Mucosa of descending colon (tissue), 3 donors: Measurements from ENCODE around the gene BANK1. TPM values are rescaled to one million over a fixed set of nuclear protein-coding genes. Genes with fewer than 3 reads are reported as not detected.

Source experiments
- ATAC-seq: fragments of 200-7000 bp; cut with Tn5 transposase; one replicate; pipeline ENCODE4 v1.9.1; 2020; ENCODE audit warnings: mild to moderate bottlenecking, moderate library complexity
- DNase-seq, 3 donors: peaks; one replicate each; pipeline ENCODE4 v3.0.0-alpha.2; 2020
- H3K36me3 ChIP-seq: fragments of 200-600 bp; one replicate; pipeline ENCODE4 v1.8.0; 2021; ENCODE audit warnings: low read depth, mild to moderate bottlenecking
- H3K4me1 ChIP-seq: fragments of 200-600 bp; one replicate; pipeline ENCODE4 v1.8.0; 2021; ENCODE audit warnings: low read depth, mild to moderate bottlenecking
- H3K4me3 ChIP-seq: fragments of 200-600 bp; one replicate; pipeline ENCODE4 v1.8.0; 2021; ENCODE audit warnings: mild to moderate bottlenecking
- H3K9me3 ChIP-seq: fragments of 200-600 bp; one replicate; pipeline ENCODE4 v1.8.0; 2021; ENCODE audit warnings: mild to moderate bottlenecking
- intact Hi-C, 2 donors: fragments of 100-400 bp; cut with DNase I in 1 of 2; cut with micrococcal nuclease in 1 of 2; formaldehyde crosslinking; loops; one replicate each; pipeline versions ENCODE4 v1.11.0 to v1.11.1; 2022; cut with DNase I, micrococcal nuclease
- total RNA-seq, 3 donors: library from RNA; stranded (reverse); fragmentation: NEBNext Ultra II Directional in 2 of 3; extraction: Animal tissue kit (Norgen Biotek cat#: 25700) in 2 of 3; gene quantifications; one replicate each; pipeline versions ENCODE4 v1.2.1 to v1.2.4, GENCODE V29; 2021 to 2023
- TF ChIP-seq, protein P1 (sequence below): fragments of 200-600 bp; IDR thresholded peaks from one replicate; pipeline ENCODE4 v1.8.0; 2022; ENCODE audit warnings: antibody characterized with exemption, mild to moderate bottlenecking
- donor health status: DM: no; HTN: no; CAD: no; lungs with moderate emphysema.
- donor health status: DM: no; HTN: no; CAD: no.
- donor health status: DM: no; HTN: yes; CAD: no.

Gene BANK1
- total RNA-seq, 3 donors from 2014 or later = 0.73 to 1.1 (median 0.78) TPM

DNA sequence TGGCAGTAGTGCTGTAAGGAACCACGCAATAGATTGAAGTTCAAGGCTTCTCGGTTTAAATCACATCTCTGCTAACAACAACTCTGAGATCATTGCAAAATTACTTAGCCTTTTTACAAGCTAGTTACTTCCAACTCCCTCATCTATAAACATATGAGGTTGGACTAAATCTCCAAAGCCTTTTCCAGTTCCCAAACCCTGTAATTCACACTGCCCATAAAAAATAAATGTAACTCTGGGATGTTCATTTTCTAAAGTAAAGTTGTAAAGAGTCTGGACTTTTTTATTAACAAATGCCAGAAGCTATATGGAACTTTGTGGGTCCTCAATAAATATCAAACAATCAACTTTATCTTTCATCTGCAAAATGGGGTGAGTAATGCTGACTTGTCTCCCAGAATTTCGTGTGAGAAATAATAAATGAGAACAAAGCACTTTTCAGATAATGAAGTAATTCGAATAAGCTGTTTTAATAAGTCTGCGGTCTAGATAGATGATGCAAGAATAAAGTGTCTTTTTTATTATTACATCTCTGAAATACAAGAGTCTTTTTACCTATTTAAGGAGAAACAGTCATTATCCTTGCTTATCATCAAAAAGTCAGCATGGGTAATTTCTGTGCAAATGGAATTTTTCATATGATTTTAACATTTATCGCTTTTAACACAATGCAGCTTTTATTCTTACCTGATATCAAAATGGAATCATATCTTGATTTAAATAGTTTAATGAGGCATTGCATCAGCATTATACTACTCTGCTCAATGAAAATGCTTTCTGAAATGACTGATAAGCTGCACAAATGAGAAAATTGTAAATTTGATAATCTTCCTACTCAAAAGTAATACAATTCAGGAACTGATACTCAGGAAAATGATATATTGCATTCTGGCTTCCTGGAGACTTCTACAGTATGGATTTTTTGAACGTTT is 252.6 kb downstream of the BANK1 start:
- DNase-seq (no peak), ATAC-seq (no peak)
- no peaks in the 10 kb centered on the region for H3K9me3 ChIP-seq
- intact Hi-C loops = no loop called here
- no peaks in the 10 kb centered on the region for H3K36me3 ChIP-seq
- TF ChIP-seq, protein P1, sequence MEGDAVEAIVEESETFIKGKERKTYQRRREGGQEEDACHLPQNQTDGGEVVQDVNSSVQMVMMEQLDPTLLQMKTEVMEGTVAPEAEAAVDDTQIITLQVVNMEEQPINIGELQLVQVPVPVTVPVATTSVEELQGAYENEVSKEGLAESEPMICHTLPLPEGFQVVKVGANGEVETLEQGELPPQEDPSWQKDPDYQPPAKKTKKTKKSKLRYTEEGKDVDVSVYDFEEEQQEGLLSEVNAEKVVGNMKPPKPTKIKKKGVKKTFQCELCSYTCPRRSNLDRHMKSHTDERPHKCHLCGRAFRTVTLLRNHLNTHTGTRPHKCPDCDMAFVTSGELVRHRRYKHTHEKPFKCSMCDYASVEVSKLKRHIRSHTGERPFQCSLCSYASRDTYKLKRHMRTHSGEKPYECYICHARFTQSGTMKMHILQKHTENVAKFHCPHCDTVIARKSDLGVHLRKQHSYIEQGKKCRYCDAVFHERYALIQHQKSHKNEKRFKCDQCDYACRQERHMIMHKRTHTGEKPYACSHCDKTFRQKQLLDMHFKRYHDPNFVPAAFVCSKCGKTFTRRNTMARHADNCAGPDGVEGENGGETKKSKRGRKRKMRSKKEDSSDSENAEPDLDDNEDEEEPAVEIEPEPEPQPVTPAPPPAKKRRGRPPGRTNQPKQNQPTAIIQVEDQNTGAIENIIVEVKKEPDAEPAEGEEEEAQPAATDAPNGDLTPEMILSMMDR = no peak
- H3K4me3 ChIP-seq = no peak overlapping the region
- no peaks in the 10 kb centered on the region for H3K4me1 ChIP-seq

DNA sequence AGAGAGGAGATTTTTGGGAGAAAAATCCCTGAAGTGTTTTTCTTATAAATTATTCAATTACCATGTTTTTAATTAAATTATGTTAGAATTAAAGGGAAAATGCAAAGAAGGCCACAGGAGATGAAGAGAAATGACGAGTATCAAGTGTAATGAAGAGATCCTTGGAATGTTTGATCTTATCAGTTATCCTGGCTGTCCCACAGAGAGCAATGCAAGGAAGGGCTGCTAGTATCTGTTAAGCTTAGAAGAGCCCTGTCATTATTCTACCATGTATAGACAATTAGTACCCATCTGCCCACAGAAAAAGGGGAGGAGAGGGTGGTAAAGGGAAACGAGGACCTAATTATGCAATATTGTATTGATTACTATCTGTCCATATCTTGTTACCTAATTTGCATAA is 257.1 kb downstream of the BANK1 start:
- intact Hi-C loops = no loop called here
- Histone ChIP-seq H3K4me1 (no peaks in the 10 kb centered on the region), H3K9me3 (no peaks in the 10 kb centered on the region), H3K4me3 (no peak overlapping the region), H3K36me3 (no peaks in the 10 kb centered on the region)
- ATAC-seq = no peak
- no peak for DNase-seq
- TF ChIP-seq, protein P1 = no peak

DNA sequence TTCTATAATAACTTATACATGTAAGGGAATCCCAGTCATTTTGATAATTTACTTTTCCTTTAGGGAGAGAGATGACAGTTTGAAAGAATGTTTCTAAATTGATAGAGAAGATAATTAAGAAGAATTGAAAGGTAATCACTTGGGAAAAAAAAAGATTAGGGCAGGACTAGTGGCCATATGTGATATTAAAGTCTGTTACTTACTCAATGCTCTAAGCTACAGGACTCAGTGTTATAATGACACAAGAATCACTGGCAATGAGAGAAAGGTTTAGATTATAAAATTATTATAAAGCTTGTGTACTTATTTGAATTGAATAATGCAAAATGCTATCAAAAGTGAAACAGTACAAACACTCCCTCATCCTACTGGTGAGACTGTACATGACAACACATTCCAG is 265.3 kb downstream of the BANK1 start:
- intact Hi-C loops = no loop called here

DNA sequence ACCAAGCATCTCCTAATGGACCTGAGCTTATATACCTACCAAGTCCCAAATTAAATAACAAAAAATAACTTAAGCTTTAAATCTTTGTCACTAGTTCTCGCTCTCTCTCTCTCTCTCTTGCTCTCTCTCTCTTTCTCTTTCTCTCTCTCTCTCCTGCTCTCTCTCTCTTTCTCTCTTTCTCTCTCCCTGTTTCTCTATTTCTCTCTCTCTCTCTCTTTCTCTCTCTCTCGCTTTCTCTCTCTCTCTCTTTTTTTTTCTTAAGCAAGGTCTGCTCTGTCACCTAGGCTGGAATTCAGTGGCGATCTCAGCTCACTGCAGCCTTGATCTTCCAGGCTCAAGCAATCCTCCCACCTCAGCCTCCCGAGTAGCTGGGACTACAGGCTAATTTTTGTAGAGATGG is 266.6 kb downstream of the BANK1 start:
- intact Hi-C loops = no loop called here
- ATAC-seq (no peak), DNase-seq (no peak)
- Histone ChIP-seq H3K4me1 (no peaks in the 10 kb centered on the region), H3K36me3 (no peaks in the 10 kb centered on the region), H3K4me3 (no peak overlapping the region), H3K9me3 (no peaks in the 10 kb centered on the region)
- TF ChIP-seq, protein P1 = no peak

More for the DNA sequence above, 265.3 kb downstream of the BANK1 start:
- no peak for DNase-seq
- TF ChIP-seq, protein P1 = no peak
- Histone ChIP-seq H3K4me1 (no peaks in the 10 kb centered on the region), H3K36me3 (no peaks in the 10 kb centered on the region), H3K4me3 (no peak overlapping the region), H3K9me3 (no peaks in the 10 kb centered on the region)
- no peak for ATAC-seq

DNA sequence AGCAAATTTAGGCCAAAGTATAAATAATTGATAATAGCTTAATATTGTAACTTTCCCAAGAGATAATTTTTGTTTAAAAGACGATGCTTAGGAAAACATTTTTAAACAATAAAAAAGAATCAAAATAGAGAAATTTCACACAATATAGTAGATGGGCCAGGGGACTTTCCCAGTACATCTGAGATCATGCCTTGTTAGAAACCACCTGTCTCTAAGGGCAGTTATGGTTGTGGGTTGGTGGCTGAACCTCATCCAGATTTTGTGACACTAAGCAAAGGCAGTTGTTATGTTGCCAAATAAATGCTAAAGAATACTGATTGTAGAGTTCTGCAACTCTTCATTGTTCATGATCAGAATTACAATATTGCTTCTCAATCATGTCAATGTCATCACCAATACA is 270.6 kb downstream of the BANK1 start:
- DNase-seq = no peak
- intact Hi-C loops = no loop called here

More for the DNA sequence above, 270.6 kb downstream of the BANK1 start:
- ATAC-seq = no peak
- TF ChIP-seq, protein P1 = no peak
- no peaks in the 10 kb centered on the region for H3K36me3 ChIP-seq
- H3K9me3 ChIP-seq = no peaks in the 10 kb centered on the region
- no peak overlapping the region for H3K4me3 ChIP-seq
- no peaks in the 10 kb centered on the region for H3K4me1 ChIP-seq
